ENCODE data around the gene TRA2A.
"Not testable (repeated sequence)": the region's sequence is repeated elsewhere in the genome, so short reads cannot be mapped to it uniquely, and the experiment has no call there.

The TRA2A gene

DNA sequence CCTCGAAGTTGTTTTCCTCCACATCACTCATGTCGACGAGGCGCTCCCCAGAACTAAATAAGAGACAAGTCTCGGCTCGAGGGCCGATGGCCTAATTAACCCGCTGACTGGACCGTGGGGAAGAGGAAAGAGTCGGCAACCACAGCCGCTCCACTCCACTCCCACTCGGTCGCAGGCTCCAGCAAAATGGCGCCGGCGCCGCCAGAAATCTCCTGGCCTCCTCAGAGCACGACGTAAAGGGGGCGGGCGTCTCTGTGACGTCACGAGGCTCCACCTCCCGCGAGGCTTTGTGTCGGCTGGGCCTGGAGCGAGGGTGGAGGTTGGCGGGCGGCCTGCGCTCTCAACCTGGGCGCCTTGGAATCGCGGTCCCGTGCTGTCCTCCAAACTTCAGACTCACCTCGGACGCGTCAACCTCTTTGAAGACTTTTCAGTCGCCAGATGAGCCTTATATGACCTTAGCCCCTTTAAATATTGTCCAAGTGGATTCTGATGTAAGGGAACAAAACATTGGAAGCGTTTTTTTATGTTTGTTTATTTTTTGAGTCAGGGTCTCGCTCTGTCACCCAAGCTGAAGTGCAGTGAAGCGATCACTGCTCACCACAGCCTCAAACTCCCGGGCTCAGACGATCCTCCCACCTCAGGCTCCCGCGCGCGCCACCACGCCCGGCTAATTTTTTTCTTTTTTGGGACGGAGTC, at the start of gene TRA2A:
Gene TRA2A, minus strand, starts transcription at position 188 of the 696 bp plus-strand sequence. Its CDS starts 157 bp downstream, at position 31.
- DNase-seq (ENCODE audit: low read depth in 2 of 3, low spot score in 1 of 3): peak; percentile 94 to 95 (median 94)

DNA sequence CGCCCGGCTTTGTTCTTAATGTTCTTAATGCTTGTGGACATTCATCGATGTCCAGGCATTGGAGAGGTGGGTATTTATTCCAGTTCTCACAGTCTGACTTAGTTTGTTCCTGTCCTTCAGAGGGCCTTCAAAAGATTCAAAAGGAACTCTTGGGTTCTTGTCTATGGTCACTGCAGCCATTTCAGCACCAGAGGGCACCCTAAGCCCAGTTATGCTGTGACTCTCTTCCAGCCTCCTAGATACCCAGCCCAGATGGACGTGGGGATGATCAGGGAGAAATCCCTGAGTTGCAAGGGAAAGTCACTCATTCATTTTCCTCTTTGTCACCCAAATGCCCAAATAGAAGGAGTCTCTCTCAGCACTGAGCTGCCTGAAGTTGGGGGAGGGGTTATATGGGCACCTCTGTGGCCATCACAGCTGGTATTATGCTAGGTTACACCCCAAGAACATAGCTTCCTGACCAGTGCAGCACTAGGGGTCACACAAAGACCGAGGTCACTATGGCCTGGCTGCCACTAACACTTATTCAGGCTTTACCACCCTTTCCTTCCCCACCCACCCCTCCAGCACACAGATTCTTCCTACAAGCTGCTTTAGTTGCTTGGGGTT, 38.9 kb upstream of the TRA2A start:
- peak; percentile 37 to 76 (median 62) for DNase-seq (ENCODE audit: low read depth in 2 of 3, low spot score in 1 of 3)

DNA sequence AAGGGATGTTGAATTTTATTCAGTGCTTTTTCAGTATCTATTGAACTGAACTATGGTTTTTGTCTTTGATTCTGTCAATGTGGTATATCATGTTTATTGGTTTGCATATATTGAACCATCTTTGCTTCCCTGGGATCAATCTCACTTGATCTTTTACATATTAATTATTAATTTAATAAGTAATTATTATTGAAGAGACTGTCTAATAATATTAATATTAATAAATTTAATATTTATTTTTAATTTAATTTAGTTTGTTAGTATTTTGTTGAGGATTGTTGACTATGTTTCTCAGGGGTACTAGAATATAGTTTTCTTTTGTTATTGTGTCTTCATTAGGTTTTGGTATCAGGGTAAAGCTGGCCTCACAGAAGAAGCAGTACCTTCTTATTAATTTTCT, 26.5 kb upstream of the TRA2A start:
- DNase-seq (ENCODE audit: low read depth in 2 of 3, low spot score in 1 of 3): no peak

DNA sequence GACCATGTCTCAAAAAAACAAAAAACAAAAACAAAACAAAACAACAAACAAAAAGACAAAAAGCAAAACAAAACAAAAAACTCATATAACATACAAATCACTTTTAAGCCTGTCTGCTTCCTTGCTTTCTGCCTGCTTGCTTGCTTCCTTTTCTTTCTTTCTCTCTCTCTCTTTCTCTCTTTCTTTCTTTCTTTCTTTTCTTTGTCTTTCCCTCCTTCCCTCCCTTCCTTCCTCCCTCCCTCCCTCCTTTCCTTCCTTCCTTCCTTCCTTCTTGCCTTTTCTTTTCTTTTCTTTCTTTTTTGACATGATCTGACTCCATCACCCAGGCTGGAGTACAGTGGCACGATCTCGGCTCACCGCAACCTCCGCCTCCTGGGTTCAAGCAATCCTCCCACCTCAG, 15.9 kb upstream of the TRA2A start:
- no peak for DNase-seq (ENCODE audit: low read depth in 2 of 3, low spot score in 1 of 3)

DNA sequence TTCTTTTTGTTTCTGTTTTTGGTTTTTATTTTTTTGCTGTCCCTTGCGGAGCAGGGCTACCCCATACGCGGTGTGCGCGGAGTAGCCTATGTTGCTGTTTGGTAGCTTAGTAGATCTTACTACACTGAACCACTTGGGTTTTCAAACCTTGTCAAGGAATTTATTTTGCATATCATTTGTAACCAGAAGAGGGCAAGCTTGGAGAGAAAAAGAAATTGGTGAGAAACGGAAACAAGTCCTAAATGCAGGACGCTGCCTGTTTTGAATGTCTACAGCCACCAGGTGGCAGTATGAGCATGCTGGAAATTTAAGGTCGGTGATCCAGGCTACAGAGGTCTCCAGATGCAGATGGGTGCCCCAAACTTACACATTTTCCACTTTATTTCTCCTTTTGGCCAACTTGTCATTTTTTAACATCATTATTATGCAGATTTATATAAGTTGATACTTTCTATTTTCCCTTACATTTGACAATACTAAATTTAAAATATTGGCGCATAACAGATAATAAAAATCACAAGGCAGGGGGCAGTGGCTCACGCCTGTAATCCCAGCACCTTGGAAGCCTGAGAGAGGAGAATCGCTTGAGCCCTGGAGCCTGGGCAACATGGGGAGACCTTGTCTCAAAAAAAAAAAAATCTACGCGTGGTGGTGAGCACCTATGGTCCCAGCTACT, 15.3 kb upstream of the TRA2A start:
- DNase-seq (ENCODE audit: low read depth in 2 of 3, low spot score in 1 of 3): peak; percentile 58 to 73 (median 60)

DNA sequence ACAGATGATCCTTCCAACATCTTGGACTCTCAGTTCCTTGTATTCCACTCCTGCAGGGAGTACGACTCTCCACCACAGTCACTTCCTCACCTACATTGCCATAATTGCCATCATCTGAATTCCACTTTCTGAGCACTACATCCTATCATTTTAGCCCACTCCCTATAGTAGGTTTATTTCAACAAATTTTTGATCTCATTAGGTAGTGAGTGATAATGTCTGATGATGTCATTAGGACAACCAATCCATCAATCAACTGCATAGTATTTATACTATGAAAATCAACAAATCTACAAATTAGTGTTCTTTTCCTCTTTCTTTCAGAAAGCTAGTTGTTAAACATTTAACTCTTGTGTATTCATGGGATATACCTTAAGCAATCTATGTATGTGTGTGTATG, 13.7 kb upstream of the TRA2A start:
- no peak for DNase-seq (ENCODE audit: low read depth in 2 of 3, low spot score in 1 of 3)

DNA sequence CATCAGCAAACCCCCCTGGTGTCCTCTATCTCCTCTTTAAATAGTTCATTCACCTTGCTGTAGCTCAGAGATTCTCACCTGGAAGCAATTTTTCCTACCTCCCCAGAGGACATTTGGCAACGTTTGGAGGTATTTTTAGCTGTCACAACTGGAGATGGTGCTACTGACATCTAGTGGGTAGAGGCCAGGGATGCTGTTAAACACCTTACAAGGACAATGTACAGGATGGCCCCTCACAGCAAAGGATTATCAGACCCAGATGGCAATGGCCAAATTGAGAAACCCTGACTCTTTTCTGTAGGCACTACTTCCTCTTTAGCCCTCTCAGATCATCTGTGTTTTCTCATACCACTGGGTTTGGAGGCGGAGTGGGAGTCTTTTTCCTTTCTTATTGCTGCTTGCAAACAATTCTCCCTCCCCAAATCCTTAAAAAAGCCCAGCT, 13.2 kb upstream of the TRA2A start:
- DNase-seq (ENCODE audit: low read depth in 2 of 3, low spot score in 1 of 3): no peak

DNA sequence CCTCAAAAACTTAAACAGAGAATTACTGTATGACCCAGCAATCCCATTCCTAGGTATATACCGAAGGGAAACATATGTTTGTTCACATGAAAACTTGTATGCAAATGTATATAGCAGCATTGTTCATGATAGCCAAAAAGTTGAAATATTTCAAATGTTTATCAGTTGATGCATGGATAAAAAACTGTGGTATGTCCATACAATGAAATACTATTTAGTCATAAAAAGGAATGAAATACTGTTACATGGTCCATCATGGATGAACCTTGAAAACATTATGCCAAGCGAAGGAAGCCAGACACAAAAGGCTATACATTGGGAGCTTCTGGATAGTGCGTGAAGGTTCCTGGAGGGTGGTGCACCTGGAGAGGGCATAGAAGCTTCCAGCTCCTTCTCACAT, 11.0 kb upstream of the TRA2A start:
- DNase-seq (ENCODE audit: low read depth in 2 of 3, low spot score in 1 of 3): no peak

DNA sequence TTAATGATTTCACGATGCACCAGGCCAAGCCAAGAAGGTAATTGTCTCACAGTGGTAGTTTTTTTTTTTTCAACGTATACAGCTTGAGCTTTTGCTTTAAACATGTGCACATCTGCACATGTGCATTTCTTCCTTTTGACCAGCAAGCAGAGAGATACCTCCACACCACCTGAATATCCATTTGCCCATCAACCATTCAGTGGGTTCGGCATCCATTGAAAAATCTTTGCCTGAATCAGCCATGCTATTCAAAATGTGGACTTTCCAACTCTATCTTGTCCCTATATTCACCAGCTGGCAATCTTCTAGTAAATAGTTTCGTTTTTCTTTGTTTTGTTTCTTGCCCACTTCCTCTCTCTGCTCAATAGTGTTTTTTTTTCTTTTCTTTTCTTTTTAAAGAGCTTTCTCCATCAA, 7.7 kb upstream of the TRA2A start:
- DNase-seq (ENCODE audit: low read depth in 2 of 3, low spot score in 1 of 3): no peak

DNA sequence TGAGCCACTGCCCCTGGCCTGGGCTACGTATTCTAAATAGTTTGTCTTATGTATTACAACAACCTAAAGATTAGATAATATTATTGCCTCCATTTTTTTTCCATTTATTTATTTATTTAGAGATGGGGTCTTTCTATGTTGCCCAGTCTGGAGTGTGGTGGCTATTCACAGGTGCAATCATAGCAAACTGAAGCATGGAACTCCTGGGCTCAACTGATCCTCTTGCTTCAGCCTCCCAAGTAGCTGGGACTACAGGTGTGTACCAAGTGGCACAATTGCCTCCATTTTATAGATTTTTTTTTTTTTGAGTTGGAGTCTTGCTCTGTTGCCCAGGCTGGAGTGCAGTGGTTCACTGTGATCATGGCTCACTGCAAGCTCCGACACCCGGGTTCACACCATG, 6.5 kb upstream of the TRA2A start:
- DNase-seq (ENCODE audit: low read depth in 2 of 3, low spot score in 1 of 3): no peak

DNA sequence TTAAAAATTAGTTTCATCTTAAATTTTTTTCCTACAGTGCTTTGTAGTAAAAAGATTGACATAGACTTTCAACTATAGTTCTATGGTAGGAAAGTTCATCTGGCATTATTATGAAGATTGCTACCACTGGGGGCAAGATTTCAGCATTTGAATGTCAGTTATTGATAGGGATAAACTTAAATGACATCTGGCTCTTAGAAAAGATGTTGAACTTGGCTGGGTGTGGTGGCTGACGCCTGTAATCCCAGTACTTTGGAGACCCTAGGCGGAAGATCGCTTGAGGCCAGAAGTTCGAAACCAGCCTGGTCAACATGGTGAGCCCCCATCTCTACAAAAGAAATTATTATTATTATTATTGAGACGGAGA, 1.4 kb upstream of the TRA2A start:
- no peak for DNase-seq (ENCODE audit: low read depth in 2 of 3, low spot score in 1 of 3)

DNA sequence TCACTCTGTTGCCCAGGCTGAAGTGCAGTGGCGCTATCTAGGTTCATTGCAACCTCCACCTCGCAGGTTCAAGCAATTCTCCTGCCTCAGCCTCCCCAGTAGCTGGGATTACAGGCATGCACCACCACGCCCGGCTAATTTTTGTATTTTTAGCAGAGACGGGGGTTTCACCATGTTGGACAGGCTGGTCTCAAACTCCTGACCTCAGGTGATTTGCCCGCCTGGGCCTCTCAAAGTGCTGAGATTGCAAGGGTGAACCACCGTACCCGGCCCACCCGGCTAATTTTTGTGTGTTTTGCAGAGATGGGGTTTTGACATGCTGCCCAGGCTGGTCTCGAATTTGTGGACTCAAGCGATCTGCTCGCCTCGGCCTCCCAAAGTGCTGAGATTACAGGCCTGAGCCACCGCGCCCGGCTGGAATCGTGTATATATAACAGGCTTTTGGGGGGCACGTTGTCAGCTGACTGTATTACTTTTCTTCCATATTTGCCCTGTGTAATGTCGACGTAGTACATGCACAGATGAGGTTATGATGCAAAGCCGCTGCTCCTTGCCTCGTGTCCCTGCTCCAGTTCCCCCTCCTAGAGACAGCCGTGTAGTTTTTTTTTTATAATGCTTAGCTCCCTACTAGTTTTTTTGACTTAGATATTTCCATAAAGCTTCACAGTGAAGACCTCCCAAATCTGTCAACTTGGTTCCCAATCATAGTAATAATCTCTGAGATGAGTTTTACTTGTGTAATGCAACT, 883 bp upstream of the TRA2A start:
- no peak for DNase-seq (ENCODE audit: low read depth in 2 of 3, low spot score in 1 of 3)

DNA sequence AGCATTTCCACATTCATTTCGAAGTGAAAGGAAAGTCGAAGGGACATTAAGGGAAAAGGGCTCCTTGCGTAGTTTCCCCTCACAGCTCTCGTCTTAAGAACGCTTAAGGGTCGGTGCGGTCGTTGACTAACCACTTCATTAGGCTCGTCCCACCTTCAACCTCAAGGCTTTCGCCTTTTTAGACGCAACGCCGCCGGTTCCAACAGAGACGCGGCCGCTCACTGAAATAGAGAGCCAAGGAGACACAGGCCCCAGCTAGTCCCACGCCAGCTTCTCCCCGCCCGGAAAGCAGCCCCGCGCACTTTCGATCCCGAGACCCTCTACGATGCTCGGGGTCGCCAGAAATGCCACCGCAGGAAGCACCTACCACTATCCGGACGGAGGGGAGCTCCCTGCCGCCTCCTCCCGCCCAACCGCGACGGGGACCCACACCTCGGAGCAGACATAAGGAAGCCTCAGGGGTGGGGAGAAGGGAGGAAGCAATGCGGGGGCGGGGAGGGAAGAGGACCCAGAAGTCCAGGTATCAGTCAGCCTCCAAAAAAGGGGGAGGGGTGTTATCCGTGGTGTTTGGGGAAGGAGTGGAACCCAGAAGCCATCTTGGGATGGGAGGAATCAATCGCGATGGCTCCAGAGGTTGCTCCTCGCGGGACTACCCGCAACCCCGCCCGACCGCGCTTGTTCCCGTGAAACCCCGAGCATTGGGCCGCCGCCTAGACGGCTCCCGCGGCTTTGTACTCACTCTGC, 559 bp downstream of the TRA2A start:
- DNase-seq (ENCODE audit: low read depth in 2 of 3, low spot score in 1 of 3): peak; percentile 31 to 50 (median 47)

DNA sequence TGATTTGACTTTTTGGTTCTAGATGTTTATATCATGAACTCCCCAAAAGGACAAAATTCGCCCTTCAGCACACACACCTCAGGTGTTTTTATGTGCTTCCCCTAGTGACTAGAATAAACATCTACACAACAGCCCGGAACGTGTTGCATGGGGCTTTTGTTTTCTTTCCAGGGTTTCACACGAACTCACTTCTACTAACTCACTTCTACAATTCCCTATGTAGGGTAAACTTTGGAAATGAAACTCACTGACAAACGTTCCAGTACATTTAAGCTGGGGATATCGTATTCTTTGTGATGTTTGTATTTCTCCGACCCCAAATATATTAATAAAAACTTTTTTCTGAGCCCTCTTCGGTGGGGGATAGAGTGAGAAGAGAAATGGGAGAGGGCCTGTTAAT, 1.4 kb downstream of the TRA2A start:
- no peak for DNase-seq (ENCODE audit: low read depth in 2 of 3, low spot score in 1 of 3)

DNA sequence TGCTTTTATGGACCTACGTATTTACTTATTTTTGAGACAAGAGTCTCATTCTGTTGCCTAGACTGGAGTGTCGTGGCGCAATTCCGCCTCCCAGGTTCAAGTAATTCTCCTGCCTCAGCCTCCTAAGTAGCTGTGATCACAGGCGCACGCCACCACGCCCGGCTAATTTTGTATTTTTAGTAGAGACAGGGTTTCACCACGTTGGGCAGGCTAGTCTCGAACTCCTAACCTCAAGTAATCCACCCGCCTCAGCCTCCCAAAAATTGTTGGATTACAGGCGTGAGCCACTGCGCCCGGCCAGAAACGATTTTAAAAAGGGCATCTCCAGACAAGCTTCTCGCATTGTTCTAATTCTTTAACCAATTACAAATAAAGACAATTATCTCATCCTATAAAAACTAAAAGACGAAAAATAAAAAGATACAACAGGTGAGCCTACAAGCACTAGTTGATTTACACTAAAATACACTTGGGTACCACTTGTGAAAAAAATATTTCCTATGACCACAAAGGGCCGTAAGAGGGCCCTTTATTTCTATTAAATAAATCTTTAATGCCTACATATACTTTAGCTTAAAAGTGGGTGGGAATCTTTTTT, 2.4 kb downstream of the TRA2A start:
- no peak for DNase-seq (ENCODE audit: low read depth in 2 of 3, low spot score in 1 of 3)

DNA sequence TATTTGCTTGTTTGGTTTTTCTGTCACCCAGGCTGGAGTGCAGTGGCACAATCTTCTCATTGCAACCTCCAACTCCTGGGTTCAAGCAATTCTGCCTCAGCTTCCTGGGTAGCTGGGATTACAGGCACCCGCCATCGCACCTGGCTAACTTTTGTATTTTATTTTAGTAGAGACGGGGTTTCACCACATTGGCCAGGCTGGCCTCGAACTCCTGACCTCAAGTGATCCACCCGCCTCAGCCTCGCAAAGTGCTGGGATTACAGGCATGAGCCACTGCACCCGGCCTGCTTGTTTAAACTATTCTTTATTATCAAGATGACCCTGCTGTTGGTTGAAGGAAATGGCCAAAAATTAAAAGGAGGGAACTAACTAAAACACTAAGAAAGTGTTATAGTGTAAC, 6.2 kb downstream of the TRA2A start:
- not testable (repeated sequence) for DNase-seq (ENCODE audit: low read depth in 2 of 3, low spot score in 1 of 3)

DNA sequence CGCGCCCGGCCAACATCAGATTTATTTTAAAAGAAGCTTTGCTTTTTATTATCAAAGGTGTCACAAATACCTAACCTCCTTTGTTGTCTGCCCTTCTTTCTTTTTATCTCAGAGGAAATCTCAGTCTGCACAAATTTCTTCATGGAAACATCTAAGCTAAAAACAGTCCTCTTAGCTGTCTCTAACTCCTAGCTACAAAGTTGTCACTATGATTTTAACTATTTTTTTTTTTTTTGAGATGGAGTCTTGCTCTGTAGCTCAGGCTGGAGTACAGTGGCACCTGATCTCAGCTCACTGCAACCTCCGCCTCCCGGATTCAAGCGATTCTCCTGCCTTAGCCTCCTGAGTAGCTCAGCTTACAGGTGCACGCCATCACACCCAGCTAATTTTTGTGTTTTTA, 7.3 kb downstream of the TRA2A start:
- DNase-seq (ENCODE audit: low read depth in 2 of 3, low spot score in 1 of 3): no peak

DNA sequence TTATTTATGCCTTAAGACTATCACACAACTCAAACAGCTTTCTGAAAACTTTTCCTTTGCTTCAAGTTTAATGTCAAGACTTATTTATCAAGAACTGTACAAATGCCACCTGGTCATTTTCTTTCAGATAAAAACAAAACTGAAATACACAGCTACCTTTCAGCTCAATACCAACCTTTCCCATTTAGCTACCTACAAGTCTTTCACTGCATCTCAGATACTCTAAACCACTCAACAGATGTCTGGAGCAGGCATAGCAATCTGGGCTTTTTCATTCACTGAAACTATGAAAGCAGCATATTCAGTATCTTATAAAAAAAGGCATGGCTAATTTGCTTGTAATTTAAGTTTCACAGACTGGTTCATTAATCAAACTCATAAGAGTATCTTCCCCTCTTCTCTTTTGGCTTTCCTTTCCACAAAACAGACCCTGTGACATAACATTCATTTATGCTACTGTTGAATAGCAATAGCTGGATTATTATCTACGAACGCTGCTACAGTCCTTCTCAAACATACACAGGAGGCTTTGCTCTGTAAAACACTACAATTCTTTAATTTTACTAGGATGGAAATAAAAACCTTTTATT, 8.2 kb downstream of the TRA2A start:
- no peak for DNase-seq (ENCODE audit: low read depth in 2 of 3, low spot score in 1 of 3)

DNA sequence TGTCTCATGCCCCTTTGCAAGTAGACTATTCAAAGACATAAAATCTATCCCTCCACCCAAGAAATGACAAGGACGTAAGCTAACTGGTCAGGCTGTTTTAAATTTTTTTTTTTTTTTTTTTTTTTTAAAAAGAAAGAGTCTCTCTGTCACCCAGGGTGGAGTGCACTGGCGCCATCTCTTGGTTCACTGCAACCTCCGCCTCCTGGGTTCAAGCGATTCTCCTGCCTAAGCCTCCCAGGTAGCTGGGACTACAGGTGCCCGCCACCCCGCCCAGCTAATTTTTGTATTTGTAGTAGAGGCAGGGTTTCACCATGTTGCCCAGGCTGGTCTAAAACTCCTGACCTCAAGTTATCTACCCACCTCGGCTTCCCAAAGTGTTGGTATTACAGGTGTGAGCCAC, 11.2 kb downstream of the TRA2A start:
- DNase-seq (ENCODE audit: low read depth in 2 of 3, low spot score in 1 of 3): no peak

DNA sequence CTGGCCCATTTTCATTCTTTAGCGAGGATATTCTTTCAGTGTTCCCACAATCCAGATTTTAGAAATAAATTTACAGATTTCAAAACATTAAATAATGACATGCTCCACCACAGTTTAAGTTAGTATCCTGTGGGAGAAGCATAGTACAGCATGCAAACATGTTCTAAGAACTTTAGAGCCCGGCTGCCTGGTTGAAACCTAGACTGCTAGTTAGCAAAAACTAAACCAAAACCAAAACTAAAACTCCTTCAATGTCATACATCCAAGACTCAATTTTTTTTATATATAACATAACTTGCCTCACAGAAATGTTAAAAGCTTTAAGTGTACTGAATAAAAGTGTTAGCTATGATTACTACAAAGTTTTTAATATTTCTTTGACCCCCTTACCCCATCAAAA, 17.0 kb downstream of the TRA2A start:
- peak in 1 of 3 donors; percentile 15 for DNase-seq (ENCODE audit: low read depth in 2 of 3, low spot score in 1 of 3)

Measured in stimulated activated CD4-positive, alpha-beta T cell treated with anti-CD3 and anti-CD28 coated beads, Interleukin-12 subunit alpha, Interleukin-12 subunit beta, amount 100 ng/mL, for 48 hours (primary cell).